Astrocyte (in vitro differentiated cells and primary cell): Measurements from ENCODE around the gene FAM184B.

ENCODE experiments used
- EZH2 ChIP-seq: IDR thresholded peaks from 2 replicates; pipeline ENCODE4 v1.6.1; 2012; ENCODE audit warnings: mild to moderate bottlenecking, low read length, inconsistent platforms; ENCODE audit not compliant: insufficient read depth
- TF ChIP-seq, protein P1 (sequence below): IDR thresholded peaks from 2 replicates; pipeline ENCODE4 v1.5.1; 2011; ENCODE audit warnings: low read depth, mild to moderate bottlenecking, inconsistent platforms, low read length, moderate library complexity; ENCODE audit not compliant: insufficient read depth

DNA sequence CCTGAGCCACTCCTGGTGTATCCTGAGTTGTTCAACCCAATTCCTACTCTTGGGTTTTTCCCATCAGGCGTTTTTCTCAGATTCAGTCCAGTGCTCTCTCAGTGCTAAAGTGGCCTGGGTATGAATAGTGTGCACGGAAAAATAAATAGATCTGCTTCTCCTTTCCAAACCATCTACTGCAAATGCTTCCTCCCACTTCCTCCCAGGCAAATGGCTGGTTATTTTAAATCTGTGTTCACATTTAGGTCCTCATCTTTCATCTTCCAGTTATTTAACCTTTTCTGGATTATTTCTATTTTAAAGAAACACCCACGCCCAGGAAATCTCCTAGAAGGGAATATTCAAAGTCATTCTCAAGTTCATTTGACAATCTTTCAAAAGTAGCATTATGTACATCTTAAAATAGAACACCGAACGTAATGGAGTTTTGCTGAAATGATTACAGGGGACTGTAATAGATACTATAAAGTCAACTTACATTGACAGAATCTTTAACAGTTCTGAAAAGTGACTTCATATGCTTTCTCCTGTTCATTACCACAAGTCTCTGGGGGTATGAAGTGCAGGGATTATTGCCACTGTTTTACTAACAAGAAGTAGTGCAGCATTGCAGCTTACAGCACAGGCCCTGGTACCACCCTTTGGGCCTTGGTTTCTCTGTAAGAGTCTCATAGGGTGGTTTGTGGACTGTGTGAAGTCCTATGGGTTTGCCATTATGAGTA, 100.7 kb downstream of the FAM184B start:
- TF ChIP-seq, protein P1, sequence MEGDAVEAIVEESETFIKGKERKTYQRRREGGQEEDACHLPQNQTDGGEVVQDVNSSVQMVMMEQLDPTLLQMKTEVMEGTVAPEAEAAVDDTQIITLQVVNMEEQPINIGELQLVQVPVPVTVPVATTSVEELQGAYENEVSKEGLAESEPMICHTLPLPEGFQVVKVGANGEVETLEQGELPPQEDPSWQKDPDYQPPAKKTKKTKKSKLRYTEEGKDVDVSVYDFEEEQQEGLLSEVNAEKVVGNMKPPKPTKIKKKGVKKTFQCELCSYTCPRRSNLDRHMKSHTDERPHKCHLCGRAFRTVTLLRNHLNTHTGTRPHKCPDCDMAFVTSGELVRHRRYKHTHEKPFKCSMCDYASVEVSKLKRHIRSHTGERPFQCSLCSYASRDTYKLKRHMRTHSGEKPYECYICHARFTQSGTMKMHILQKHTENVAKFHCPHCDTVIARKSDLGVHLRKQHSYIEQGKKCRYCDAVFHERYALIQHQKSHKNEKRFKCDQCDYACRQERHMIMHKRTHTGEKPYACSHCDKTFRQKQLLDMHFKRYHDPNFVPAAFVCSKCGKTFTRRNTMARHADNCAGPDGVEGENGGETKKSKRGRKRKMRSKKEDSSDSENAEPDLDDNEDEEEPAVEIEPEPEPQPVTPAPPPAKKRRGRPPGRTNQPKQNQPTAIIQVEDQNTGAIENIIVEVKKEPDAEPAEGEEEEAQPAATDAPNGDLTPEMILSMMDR = no peak
- no peak for TF ChIP-seq EZH2
